Panc1 (cell line): Measurements from ENCODE around the gene TFEC.

ENCODE experiments used
- POLR2AphosphoS5 ChIP-seq: IDR thresholded peaks from 2 replicates; pipeline ENCODE4 v1.6.1; 2012; ENCODE audit warnings: mild to moderate bottlenecking, low read depth, low read length, moderate library complexity
- TCF7L2 ChIP-seq: IDR thresholded peaks from 2 replicates; pipeline ENCODE4 v1.6.1; 2011; ENCODE audit warnings: mild to moderate bottlenecking, low read depth, low read length, inconsistent platforms
- TF ChIP-seq, protein P1 (sequence below): fragments of 450-650 bp; IDR thresholded peaks from 2 replicates; pipeline ENCODE4 v1.5.1; 2017; ENCODE audit warnings: mild to moderate bottlenecking
- TF ChIP-seq, protein P2 (sequence below), 2 experiments: IDR thresholded peaks; 2 replicates each; pipeline ENCODE4 v1.6.1; 2011 to 2012; ENCODE audit warnings: low read depth in 2 of 2, control low read depth in 1 of 2, low read length in 1 of 2, mild to moderate bottlenecking in 1 of 2, moderate library complexity in 1 of 2; ENCODE audit not compliant: insufficient read depth in 1 of 2

DNA sequence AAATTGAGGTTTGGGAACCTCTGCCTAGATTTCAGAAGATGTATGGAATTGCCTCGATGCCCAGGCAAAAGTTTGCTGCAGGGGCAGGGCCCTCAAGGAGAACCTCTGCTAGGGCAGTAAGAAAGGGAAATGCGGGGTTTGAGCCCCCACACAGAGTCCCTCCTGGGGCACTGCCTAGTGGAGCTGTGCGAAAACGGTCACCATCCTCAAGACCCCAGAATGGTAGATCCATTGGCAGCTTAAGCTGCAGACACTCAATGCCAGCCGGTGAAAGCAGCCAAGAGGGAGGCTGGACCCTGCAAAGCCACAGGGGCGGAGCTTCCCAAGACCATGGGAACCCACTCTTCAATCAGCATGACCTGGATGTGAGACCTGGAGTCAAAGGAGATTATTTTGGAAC, 15.0 kb upstream of the TFEC start:
- TF ChIP-seq, protein P1, sequence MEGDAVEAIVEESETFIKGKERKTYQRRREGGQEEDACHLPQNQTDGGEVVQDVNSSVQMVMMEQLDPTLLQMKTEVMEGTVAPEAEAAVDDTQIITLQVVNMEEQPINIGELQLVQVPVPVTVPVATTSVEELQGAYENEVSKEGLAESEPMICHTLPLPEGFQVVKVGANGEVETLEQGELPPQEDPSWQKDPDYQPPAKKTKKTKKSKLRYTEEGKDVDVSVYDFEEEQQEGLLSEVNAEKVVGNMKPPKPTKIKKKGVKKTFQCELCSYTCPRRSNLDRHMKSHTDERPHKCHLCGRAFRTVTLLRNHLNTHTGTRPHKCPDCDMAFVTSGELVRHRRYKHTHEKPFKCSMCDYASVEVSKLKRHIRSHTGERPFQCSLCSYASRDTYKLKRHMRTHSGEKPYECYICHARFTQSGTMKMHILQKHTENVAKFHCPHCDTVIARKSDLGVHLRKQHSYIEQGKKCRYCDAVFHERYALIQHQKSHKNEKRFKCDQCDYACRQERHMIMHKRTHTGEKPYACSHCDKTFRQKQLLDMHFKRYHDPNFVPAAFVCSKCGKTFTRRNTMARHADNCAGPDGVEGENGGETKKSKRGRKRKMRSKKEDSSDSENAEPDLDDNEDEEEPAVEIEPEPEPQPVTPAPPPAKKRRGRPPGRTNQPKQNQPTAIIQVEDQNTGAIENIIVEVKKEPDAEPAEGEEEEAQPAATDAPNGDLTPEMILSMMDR, result no peak
- no peak for TF ChIP-seq POLR2AphosphoS5
- TF ChIP-seq, protein P2, sequence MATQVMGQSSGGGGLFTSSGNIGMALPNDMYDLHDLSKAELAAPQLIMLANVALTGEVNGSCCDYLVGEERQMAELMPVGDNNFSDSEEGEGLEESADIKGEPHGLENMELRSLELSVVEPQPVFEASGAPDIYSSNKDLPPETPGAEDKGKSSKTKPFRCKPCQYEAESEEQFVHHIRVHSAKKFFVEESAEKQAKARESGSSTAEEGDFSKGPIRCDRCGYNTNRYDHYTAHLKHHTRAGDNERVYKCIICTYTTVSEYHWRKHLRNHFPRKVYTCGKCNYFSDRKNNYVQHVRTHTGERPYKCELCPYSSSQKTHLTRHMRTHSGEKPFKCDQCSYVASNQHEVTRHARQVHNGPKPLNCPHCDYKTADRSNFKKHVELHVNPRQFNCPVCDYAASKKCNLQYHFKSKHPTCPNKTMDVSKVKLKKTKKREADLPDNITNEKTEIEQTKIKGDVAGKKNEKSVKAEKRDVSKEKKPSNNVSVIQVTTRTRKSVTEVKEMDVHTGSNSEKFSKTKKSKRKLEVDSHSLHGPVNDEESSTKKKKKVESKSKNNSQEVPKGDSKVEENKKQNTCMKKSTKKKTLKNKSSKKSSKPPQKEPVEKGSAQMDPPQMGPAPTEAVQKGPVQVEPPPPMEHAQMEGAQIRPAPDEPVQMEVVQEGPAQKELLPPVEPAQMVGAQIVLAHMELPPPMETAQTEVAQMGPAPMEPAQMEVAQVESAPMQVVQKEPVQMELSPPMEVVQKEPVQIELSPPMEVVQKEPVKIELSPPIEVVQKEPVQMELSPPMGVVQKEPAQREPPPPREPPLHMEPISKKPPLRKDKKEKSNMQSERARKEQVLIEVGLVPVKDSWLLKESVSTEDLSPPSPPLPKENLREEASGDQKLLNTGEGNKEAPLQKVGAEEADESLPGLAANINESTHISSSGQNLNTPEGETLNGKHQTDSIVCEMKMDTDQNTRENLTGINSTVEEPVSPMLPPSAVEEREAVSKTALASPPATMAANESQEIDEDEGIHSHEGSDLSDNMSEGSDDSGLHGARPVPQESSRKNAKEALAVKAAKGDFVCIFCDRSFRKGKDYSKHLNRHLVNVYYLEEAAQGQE (IDR thresholded peaks at IDR 0.05; ENCODE audit: insufficient read depth in 1 of 2, low read depth in 2 of 2, low read length in 1 of 2), result no peak
- no peak for TF ChIP-seq TCF7L2
